ENCODE measurements around the gene UBAP2. TPM values are rescaled to one million over a fixed set of nuclear protein-coding genes. Genes with fewer than 3 reads are reported as not detected.

UBAP2 gene, protein sequence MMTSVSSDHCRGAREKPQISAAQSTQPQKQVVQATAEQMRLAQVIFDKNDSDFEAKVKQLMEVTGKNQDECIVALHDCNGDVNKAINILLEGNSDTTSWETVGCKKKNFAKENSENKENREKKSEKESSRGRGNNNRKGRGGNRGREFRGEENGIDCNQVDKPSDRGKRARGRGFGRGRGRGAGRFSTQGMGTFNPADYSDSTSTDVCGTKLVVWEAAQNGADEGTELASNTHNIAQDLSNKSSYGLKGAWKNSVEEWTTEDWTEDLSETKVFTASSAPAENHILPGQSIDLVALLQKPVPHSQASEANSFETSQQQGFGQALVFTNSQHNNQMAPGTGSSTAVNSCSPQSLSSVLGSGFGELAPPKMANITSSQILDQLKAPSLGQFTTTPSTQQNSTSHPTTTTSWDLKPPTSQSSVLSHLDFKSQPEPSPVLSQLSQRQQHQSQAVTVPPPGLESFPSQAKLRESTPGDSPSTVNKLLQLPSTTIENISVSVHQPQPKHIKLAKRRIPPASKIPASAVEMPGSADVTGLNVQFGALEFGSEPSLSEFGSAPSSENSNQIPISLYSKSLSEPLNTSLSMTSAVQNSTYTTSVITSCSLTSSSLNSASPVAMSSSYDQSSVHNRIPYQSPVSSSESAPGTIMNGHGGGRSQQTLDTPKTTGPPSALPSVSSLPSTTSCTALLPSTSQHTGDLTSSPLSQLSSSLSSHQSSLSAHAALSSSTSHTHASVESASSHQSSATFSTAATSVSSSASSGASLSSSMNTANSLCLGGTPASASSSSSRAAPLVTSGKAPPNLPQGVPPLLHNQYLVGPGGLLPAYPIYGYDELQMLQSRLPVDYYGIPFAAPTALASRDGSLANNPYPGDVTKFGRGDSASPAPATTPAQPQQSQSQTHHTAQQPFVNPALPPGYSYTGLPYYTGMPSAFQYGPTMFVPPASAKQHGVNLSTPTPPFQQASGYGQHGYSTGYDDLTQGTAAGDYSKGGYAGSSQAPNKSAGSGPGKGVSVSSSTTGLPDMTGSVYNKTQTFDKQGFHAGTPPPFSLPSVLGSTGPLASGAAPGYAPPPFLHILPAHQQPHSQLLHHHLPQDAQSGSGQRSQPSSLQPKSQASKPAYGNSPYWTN
- 45.5 and 48.4 TPM in 2 replicates for total RNA-seq (2022)
- percentile 83 among the genes with signal in this experiment for Bru-seq, nascent RNA
- BruChase-seq, experiment 1, labeled RNA remaining after a 6-hour chase, result percentile 78 among the genes with signal in this experiment
- BruChase-seq, experiment 2, labeled RNA remaining after a 2-hour chase, result percentile 78 among the genes with signal in this experiment
- long read RNA-seq, full-length matches to known transcripts, result 8 of 17 reads
- long read RNA-seq, partial matches to known transcripts, result 3 of 17 reads
- long read RNA-seq, other reads (novel, unspliced or antisense), result 6 of 17 reads

DNA sequence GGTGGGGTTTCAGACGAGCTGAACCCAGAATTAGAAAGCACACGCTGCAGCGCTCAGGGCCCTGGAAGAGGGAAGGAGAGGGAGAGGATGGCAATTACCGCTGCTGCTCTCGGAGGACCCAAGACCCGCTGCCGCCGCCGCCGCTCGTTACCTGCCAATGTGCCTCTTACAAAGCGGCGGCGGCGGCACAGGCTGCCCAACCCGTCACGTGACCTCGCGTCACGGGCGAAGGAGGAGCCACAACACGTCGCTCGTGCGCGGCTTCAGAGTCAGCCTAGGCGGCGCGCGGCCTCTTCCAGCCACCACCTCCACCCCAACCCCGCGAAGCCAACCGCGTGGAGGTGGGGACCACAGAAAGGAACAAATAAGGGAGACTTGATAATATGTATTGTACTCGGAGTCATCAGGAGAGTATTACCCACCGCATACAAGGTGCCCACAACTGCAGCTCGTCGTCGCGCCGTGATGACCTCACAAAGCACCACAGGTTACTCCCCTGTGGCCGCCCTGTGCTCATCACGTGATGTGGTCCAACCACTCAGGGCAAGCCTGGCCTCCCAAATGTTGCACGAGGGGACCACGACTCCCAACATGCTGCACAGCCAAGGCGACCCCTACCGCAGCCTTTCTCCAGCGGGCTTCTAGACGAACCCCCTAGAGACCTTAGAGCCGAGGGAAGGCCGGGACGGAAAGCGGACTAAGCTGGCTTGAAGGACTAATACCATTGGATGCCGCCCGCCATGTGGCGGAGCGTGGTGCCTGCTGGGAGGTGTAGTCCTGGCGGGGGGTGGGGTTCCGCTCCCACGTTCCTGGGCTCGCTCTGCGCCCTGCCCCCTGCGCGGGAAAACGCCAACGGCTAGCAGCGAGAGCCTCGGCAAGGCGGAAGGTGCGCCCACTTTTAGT lies at the start of gene UBAP2:
Gene UBAP2 (minus strand): TSS at position 161 of the 903 bp plus-strand sequence. CDS start 31,739 bp downstream, outside the sequence.
- DNase-seq, result peak; percentile 93
- CTCF ChIA-PET, result interaction anchor here (0.5 to 2.5 kb wide), 2 partner anchors 23 to 25 kb away, joined by 3 to 15 read pairs; no protein-coding TSS in a partner anchor
- intact Hi-C loops (cut with micrococcal nuclease; ENCODE audit: unreplicated experiment), result loop anchor here (10.0 kb wide), 1 partner anchor 104 kb away; no protein-coding TSS in a partner anchor
- peak within 1 kb of the TSS; percentile 99 for H3K27ac Mint-ChIP-seq (ENCODE audit: unreplicated experiment)
- no peaks in the 10 kb centered on the region for H3K27me3 Mint-ChIP-seq (ENCODE audit: unreplicated experiment)
- peaks cover 50% of the 10 kb centered on the region for H3K36me3 Mint-ChIP-seq (ENCODE audit: insufficient read depth, unreplicated experiment)
- H3K9me3 Mint-ChIP-seq (ENCODE audit: low read depth, unreplicated experiment), result no peaks in the 10 kb centered on the region
- peaks cover 17% of the 10 kb centered on the region for H3K4me1 Mint-ChIP-seq (ENCODE audit: low read depth, unreplicated experiment)
- BruUV-seq (replicated peaks), result no TSS peak
- peak within 1 kb of the TSS; percentile 94 for H3K4me3 Mint-ChIP-seq (ENCODE audit: low read depth, unreplicated experiment)
- TF ChIP-seq, protein P1, sequence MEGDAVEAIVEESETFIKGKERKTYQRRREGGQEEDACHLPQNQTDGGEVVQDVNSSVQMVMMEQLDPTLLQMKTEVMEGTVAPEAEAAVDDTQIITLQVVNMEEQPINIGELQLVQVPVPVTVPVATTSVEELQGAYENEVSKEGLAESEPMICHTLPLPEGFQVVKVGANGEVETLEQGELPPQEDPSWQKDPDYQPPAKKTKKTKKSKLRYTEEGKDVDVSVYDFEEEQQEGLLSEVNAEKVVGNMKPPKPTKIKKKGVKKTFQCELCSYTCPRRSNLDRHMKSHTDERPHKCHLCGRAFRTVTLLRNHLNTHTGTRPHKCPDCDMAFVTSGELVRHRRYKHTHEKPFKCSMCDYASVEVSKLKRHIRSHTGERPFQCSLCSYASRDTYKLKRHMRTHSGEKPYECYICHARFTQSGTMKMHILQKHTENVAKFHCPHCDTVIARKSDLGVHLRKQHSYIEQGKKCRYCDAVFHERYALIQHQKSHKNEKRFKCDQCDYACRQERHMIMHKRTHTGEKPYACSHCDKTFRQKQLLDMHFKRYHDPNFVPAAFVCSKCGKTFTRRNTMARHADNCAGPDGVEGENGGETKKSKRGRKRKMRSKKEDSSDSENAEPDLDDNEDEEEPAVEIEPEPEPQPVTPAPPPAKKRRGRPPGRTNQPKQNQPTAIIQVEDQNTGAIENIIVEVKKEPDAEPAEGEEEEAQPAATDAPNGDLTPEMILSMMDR (IDR thresholded peaks at IDR 0.05; ENCODE audit: unreplicated experiment), result no peak

DNA sequence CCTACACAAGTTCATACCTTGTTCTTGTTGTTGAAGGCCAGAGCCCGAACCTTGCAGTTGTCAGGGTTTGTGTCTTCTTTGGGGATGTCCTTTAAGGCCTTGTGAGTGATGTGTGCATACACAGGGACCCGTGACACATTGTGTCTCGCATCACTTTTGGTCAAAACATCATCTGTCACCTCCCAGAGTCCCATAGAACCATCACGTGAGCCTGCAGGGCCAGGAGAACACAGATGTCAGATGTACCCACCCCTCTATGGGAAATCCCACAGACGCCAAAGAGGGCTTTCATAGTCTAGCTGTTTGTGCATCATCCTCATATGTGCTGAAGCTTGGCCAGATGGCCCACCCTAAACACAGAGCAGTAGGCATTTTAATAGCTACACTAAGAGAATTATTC lies 49.6 kb upstream of the UBAP2 start:
- Mint-ChIP-seq H3K36me3 (ENCODE audit: insufficient read depth, unreplicated experiment) (peaks cover 18% of the 10 kb centered on the region), H3K9me3 (ENCODE audit: low read depth, unreplicated experiment) (no peaks in the 10 kb centered on the region), H3K27me3 (ENCODE audit: unreplicated experiment) (no peaks in the 10 kb centered on the region), H3K4me3 (ENCODE audit: low read depth, unreplicated experiment) (no peak overlapping the region), H3K4me1 (ENCODE audit: low read depth, unreplicated experiment) (no peaks in the 10 kb centered on the region), H3K27ac (ENCODE audit: unreplicated experiment) (no peak overlapping the region)
- DNase-seq, result no peak
- CTCF ChIA-PET, result no interaction called here
- TF ChIP-seq, protein P1 (IDR thresholded peaks at IDR 0.05; ENCODE audit: unreplicated experiment), result no peak
- BruUV-seq (replicated peaks), result no TSS peak
- intact Hi-C loops (cut with micrococcal nuclease; ENCODE audit: unreplicated experiment), result no loop called here

DNA sequence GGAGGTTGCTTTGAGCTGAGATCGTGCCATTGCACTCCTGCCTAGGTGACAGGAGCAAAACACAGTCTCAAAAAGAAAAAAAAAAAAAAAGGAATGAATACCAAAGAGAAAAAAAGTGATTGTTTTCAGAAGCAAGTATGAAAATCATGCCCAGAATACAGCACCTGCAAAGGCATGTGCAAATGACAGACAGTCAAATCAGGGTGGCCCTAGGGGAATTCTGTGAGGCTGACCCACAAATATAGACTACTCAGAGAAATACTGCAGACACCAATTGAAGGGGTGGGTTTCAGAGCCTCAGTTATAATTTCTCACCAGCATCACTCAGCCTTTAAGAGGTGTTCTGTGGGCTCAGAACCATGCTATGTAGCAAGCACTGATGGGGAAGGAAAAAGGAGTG lies 49.2 kb upstream of the UBAP2 start:
- intact Hi-C loops (cut with micrococcal nuclease; ENCODE audit: unreplicated experiment), result no loop called here
- Mint-ChIP-seq H3K4me3 (ENCODE audit: low read depth, unreplicated experiment) (no peak overlapping the region), H3K9me3 (ENCODE audit: low read depth, unreplicated experiment) (no peaks in the 10 kb centered on the region), H3K27me3 (ENCODE audit: unreplicated experiment) (no peaks in the 10 kb centered on the region), H3K27ac (ENCODE audit: unreplicated experiment) (no peak overlapping the region), H3K4me1 (ENCODE audit: low read depth, unreplicated experiment) (no peaks in the 10 kb centered on the region), H3K36me3 (ENCODE audit: insufficient read depth, unreplicated experiment) (peaks cover 23% of the 10 kb centered on the region)
- no TSS peak for BruUV-seq (replicated peaks)
- no peak for DNase-seq
- TF ChIP-seq, protein P1 (IDR thresholded peaks at IDR 0.05; ENCODE audit: unreplicated experiment), result no peak
- CTCF ChIA-PET, result no interaction called here

Measured in Calu3 (cell line).